Progenitor cell of endocrine pancreas (in vitro differentiated cells): ENCODE measurements around the gene SCLT1. TPM values are rescaled to one million over a fixed set of nuclear protein-coding genes. Genes with fewer than 3 reads are reported as not detected.
A peak's percentile ranks its signal among the peaks of the same experiment; 100 is the strongest.

ENCODE experiments used
- DNase-seq: peaks from one replicate; pipeline ENCODE4 v3.0.0; 2021; ENCODE audit warnings: low spot score; ENCODE audit not compliant: unreplicated experiment
- H3K27ac Mint-ChIP-seq: 2 replicates; pipeline ENCODE4 v1.8.0; 2021; ENCODE audit warnings: mild to moderate bottlenecking, moderate library complexity, mixed read lengths
- H3K27me3 Mint-ChIP-seq: 2 replicates; pipeline ENCODE4 v1.8.0; 2021; ENCODE audit warnings: mixed read lengths
- H3K36me3 Mint-ChIP-seq: 2 replicates; pipeline ENCODE4 v1.8.0; 2022; ENCODE audit warnings: mixed read lengths; ENCODE audit not compliant: insufficient read depth
- H3K4me1 Mint-ChIP-seq: 2 replicates; pipeline ENCODE4 v1.8.0; 2021; ENCODE audit warnings: low read depth, mixed read lengths
- H3K4me3 Mint-ChIP-seq: 2 replicates; pipeline ENCODE4 v1.8.0; 2021; ENCODE audit warnings: low read depth, mild to moderate bottlenecking, moderate library complexity, mixed read lengths
- H3K9me3 Mint-ChIP-seq: 2 replicates; pipeline ENCODE4 v1.8.0; 2021; ENCODE audit warnings: low read depth, mixed read lengths
- CTCF ChIP-seq: fragments of 200-600 bp; sonication (generic); IDR thresholded peaks from one replicate; pipeline ENCODE4 v1.5.0; 2021; ENCODE audit warnings: antibody characterized with exemption, mild to moderate bottlenecking; ENCODE audit not compliant: unreplicated experiment
- total RNA-seq: library from RNA; stranded (reverse); gene quantifications from 2 replicates; pipeline ENCODE4 v1.2.1, GENCODE V29; 2021

SCLT1 gene
- total RNA-seq, 1 donor from 2014 or later, result 16.1 TPM

GRCh38 chr4:128841402-128841801 is 251.9 kb downstream of the SCLT1 start:
- H3K36me3 Mint-ChIP-seq, result peaks cover 19% of the 10 kb centered on the region
- DNase-seq, result no peak
- no peak for TF ChIP-seq CTCF
- peaks cover 14% of the 10 kb centered on the region for H3K4me1 Mint-ChIP-seq
- peak overlapping the region; percentile 0 for H3K27ac Mint-ChIP-seq
- H3K4me3 Mint-ChIP-seq, result no peak overlapping the region
- no peaks in the 10 kb centered on the region for H3K9me3 Mint-ChIP-seq
- no peaks in the 10 kb centered on the region for H3K27me3 Mint-ChIP-seq

- TF ChIP-seq CTCF, result peak; percentile 6
- H3K27me3 Mint-ChIP-seq, result no peaks in the 10 kb centered on the region
- H3K27ac Mint-ChIP-seq, result no peak overlapping the region
- H3K9me3 Mint-ChIP-seq, result no peaks in the 10 kb centered on the region
- DNase-seq, result no peak
- peaks cover 15% of the 10 kb centered on the region for H3K4me1 Mint-ChIP-seq
- H3K36me3 Mint-ChIP-seq, result peaks cover 18% of the 10 kb centered on the region
- no peak overlapping the region for H3K4me3 Mint-ChIP-seq
Measured at GRCh38 chr4:128840711-128841318, 252.5 kb downstream of the SCLT1 start.

DNA sequence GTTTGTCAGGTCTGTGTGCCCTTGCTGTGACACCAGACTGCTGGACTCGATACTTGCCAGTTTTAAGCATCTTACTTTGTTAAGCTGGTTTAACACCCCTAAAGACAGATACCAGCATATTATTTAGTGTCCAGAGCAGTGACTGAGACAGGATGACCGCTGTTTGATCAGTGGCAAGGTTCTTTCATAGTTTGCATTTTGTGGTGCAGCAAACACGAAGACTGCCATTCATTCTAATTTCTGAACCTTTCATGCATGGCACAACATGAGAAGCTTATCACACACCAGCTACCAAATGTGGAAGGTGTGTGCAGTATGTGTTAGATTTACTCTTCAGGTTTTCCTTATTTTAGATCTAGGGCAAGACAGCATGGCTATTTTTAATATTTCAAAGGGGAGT is 255.7 kb downstream of the SCLT1 start:
- no peaks in the 10 kb centered on the region for H3K27me3 Mint-ChIP-seq
- H3K4me1 Mint-ChIP-seq, result peaks cover 17% of the 10 kb centered on the region
- no peak for TF ChIP-seq CTCF
- no peak overlapping the region for H3K4me3 Mint-ChIP-seq
- no peak overlapping the region for H3K27ac Mint-ChIP-seq
- no peaks in the 10 kb centered on the region for H3K9me3 Mint-ChIP-seq
- H3K36me3 Mint-ChIP-seq, result peaks cover 12% of the 10 kb centered on the region
- DNase-seq, result no peak

- H3K27ac Mint-ChIP-seq, result no peak overlapping the region
- H3K4me1 Mint-ChIP-seq, result peaks cover 21% of the 10 kb centered on the region
- TF ChIP-seq CTCF, result no peak
- peaks cover 14% of the 10 kb centered on the region for H3K36me3 Mint-ChIP-seq
- H3K27me3 Mint-ChIP-seq, result no peaks in the 10 kb centered on the region
- H3K9me3 Mint-ChIP-seq, result no peaks in the 10 kb centered on the region
- H3K4me3 Mint-ChIP-seq, result no peak overlapping the region
- DNase-seq, result no peak
Measured at GRCh38 chr4:128837198-128837597, 256.1 kb downstream of the SCLT1 start.

DNA sequence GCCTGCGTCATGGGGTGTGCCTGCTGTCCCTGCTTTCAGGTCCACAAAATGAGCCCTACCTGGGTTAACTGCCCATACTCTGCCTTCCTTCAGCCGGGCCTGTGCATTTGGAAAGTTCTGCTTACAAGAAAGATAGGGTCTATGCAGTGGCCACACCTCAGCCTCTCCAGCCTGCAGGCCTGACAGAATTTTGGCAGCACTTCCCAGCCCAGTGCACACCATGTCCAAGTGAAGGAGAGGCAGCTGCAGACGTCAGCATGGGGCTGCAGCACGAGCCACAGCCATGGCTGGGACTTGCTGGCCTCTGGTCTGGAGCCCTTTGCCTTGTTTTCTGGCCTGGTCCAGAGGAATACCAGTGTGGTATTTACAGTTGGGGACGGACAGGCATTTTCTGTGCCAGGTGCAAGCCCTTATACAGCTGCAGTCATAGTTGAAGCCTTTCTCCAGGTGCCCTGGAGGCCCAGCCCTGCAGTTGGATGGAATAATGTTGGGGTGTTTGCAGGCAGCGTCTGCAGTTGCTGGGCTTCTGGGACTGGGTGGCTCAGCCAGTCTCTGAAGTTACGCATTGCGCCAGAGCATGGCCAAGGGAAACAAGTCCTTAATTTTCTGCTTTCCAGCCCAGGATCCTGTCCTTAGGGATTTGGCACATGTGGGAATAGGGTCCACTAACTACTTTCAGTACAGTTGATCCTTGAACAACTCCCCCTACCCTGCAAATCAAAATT is 257.7 kb downstream of the SCLT1 start:
- H3K36me3 Mint-ChIP-seq, result peaks cover 10% of the 10 kb centered on the region
- no peak overlapping the region for H3K27ac Mint-ChIP-seq
- no peak for TF ChIP-seq CTCF
- no peak overlapping the region for H3K4me3 Mint-ChIP-seq
- no peaks in the 10 kb centered on the region for H3K9me3 Mint-ChIP-seq
- peaks cover 28% of the 10 kb centered on the region for H3K4me1 Mint-ChIP-seq
- no peaks in the 10 kb centered on the region for H3K27me3 Mint-ChIP-seq
- DNase-seq, result no peak

Other genes with a start within 250 kb of the SCLT1 start
- gene C4orf33, start 2.6 kb upstream of the SCLT1 start, total RNA-seq, result 11.3 and 12.2 TPM in 2 replicates